Esophagus squamous epithelium (tissue), 4 donors: ENCODE data around the gene CTTNBP2.

Experiments used
- POLR2A ChIP-seq, 4 donors: fragments of 450-650 bp; IDR thresholded peaks; one replicate each; pipeline ENCODE4 v1.6.1; 2017; ENCODE audit warnings: antibody characterized with exemption in 4 of 4, mild to moderate bottlenecking in 4 of 4, moderate library complexity in 3 of 4
- TF ChIP-seq, protein P1 (sequence below), 6 experiments: fragments of 450-650 bp in 4 of 6; fragments of 200-600 bp in 2 of 6; sonication (generic) in 2 of 6; IDR thresholded peaks; one replicate each; pipeline ENCODE4 v1.5.1; 2016 to 2019; ENCODE audit warnings: antibody characterized with exemption in 6 of 6, mild to moderate bottlenecking in 4 of 6, moderate library complexity in 4 of 6

DNA sequence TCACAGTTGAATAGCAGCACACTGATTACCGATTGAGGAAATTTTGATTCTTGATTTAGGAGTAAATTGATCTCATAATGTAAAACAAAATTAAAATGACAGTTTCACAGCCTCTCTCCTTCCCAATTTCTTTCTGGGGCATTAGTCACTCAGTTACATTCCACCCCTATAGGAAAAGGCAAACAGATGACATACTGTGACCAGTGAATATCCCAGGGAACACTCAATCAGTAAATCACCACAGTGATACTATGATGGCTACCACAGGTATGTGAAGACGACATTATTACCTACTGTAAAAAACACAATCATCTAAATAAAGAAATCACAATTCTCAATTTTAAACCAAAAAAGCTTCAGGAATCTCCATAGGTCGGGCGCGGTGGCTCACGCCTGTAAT, 15.5 kb downstream of the CTTNBP2 start:
- TF ChIP-seq, protein P1, sequence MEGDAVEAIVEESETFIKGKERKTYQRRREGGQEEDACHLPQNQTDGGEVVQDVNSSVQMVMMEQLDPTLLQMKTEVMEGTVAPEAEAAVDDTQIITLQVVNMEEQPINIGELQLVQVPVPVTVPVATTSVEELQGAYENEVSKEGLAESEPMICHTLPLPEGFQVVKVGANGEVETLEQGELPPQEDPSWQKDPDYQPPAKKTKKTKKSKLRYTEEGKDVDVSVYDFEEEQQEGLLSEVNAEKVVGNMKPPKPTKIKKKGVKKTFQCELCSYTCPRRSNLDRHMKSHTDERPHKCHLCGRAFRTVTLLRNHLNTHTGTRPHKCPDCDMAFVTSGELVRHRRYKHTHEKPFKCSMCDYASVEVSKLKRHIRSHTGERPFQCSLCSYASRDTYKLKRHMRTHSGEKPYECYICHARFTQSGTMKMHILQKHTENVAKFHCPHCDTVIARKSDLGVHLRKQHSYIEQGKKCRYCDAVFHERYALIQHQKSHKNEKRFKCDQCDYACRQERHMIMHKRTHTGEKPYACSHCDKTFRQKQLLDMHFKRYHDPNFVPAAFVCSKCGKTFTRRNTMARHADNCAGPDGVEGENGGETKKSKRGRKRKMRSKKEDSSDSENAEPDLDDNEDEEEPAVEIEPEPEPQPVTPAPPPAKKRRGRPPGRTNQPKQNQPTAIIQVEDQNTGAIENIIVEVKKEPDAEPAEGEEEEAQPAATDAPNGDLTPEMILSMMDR (IDR thresholded peaks at IDR 0.05) = no peak
- no peak for TF ChIP-seq POLR2A (IDR thresholded peaks at IDR 0.05)
